Measurements from ENCODE around the gene ATG4B. TPM values are rescaled to one million over a fixed set of nuclear protein-coding genes. Genes with fewer than 3 reads are reported as not detected.

Gene ATG4B
- total RNA-seq, 1 donor from 2014 or later, result 83.2 TPM

GRCh38 chr2:241665731-241666440 lies 28.4 kb downstream of the ATG4B start:
- H3K79me2 ChIP-seq (ENCODE audit: insufficient read depth, low read length), result no peaks in the 10 kb centered on the region
- H3K4me1 Mint-ChIP-seq (ENCODE audit: low read depth, unreplicated experiment), result peaks cover 17% of the 10 kb centered on the region
- no peaks in the 10 kb centered on the region for H3K9me3 ChIP-seq (ENCODE audit: insufficient read depth, low read depth, low read length)
- peak overlapping the region; percentile 31 for H3K4me3 ChIP-seq (ENCODE audit: insufficient read depth, low read depth, low read length)
- no peak for FAIRE-seq
- peak overlapping the region; percentile 1 for H3K4me3 Mint-ChIP-seq (ENCODE audit: unreplicated experiment)
- no peaks in the 10 kb centered on the region for H3K27me3 Mint-ChIP-seq (ENCODE audit: low read depth, unreplicated experiment)
- H2AFZ ChIP-seq (ENCODE audit: low read depth, low read length), result peak overlapping the region; percentile 71
- peak overlapping the region; percentile 83 for H3K9ac ChIP-seq (ENCODE audit: low read length)
- DNase-seq (ENCODE audit: low read depth), result peak; percentile 25
- no peaks in the 10 kb centered on the region for H3K27me3 ChIP-seq (ENCODE audit: insufficient read depth, low read length)
- TF ChIP-seq EZH2 (IDR thresholded peaks at IDR 0.05; ENCODE audit: insufficient read depth, low read length), result no peak
- TF ChIP-seq, protein P1, sequence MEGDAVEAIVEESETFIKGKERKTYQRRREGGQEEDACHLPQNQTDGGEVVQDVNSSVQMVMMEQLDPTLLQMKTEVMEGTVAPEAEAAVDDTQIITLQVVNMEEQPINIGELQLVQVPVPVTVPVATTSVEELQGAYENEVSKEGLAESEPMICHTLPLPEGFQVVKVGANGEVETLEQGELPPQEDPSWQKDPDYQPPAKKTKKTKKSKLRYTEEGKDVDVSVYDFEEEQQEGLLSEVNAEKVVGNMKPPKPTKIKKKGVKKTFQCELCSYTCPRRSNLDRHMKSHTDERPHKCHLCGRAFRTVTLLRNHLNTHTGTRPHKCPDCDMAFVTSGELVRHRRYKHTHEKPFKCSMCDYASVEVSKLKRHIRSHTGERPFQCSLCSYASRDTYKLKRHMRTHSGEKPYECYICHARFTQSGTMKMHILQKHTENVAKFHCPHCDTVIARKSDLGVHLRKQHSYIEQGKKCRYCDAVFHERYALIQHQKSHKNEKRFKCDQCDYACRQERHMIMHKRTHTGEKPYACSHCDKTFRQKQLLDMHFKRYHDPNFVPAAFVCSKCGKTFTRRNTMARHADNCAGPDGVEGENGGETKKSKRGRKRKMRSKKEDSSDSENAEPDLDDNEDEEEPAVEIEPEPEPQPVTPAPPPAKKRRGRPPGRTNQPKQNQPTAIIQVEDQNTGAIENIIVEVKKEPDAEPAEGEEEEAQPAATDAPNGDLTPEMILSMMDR (IDR thresholded peaks at IDR 0.05; ENCODE audit: insufficient read depth, low read depth, low read length), result no peak
- H3K9me3 Mint-ChIP-seq (ENCODE audit: unreplicated experiment), result no peaks in the 10 kb centered on the region
- peaks cover 27% of the 10 kb centered on the region for H3K4me1 ChIP-seq (ENCODE audit: insufficient read depth, low read length)
- peak overlapping the region; percentile 88 for H3K27ac Mint-ChIP-seq (ENCODE audit: unreplicated experiment)
- peaks cover 5% of the 10 kb centered on the region for H3K36me3 Mint-ChIP-seq (ENCODE audit: low read depth, unreplicated experiment)
- H3K4me2 ChIP-seq (ENCODE audit: low read length), result peak overlapping the region; percentile 78
- peaks cover 9% of the 10 kb centered on the region for H4K20me1 ChIP-seq (ENCODE audit: insufficient read depth, low read length)
- H3K36me3 ChIP-seq (ENCODE audit: insufficient read depth, low read length), result peaks cover 2% of the 10 kb centered on the region
- peak overlapping the region; percentile 94 for H3K27ac ChIP-seq (ENCODE audit: low read depth, low read length)

- TF ChIP-seq EZH2 (IDR thresholded peaks at IDR 0.05; ENCODE audit: insufficient read depth, low read length), result no peak
- TF ChIP-seq, protein P1 (IDR thresholded peaks at IDR 0.05; ENCODE audit: insufficient read depth, low read depth, low read length), result no peak
- Histone ChIP-seq H2AFZ (ENCODE audit: low read depth, low read length) (peak overlapping the region; percentile 16), H3K9me3 (ENCODE audit: insufficient read depth, low read depth, low read length) (no peaks in the 10 kb centered on the region), H4K20me1 (ENCODE audit: insufficient read depth, low read length) (peaks cover 6% of the 10 kb centered on the region), H3K27me3 (ENCODE audit: insufficient read depth, low read length) (no peaks in the 10 kb centered on the region), H3K4me3 (ENCODE audit: insufficient read depth, low read depth, low read length) (no peak overlapping the region), H3K79me2 (ENCODE audit: insufficient read depth, low read length) (no peaks in the 10 kb centered on the region), H3K9ac (ENCODE audit: low read length) (peak overlapping the region; percentile 83), H3K4me1 (ENCODE audit: insufficient read depth, low read length) (peaks cover 27% of the 10 kb centered on the region), H3K36me3 (ENCODE audit: insufficient read depth, low read length) (peaks cover 2% of the 10 kb centered on the region), H3K27ac (ENCODE audit: low read depth, low read length) (peak overlapping the region; percentile 29), H3K4me2 (ENCODE audit: low read length) (peak overlapping the region; percentile 78)
- Mint-ChIP-seq H3K4me1 (ENCODE audit: low read depth, unreplicated experiment) (peaks cover 17% of the 10 kb centered on the region), H3K4me3 (ENCODE audit: unreplicated experiment) (no peak overlapping the region), H3K9me3 (ENCODE audit: unreplicated experiment) (no peaks in the 10 kb centered on the region), H3K27ac (ENCODE audit: unreplicated experiment) (no peak overlapping the region), H3K36me3 (ENCODE audit: low read depth, unreplicated experiment) (peaks cover 4% of the 10 kb centered on the region), H3K27me3 (ENCODE audit: low read depth, unreplicated experiment) (no peaks in the 10 kb centered on the region)
- no peak for FAIRE-seq
- peak; percentile 56 for DNase-seq (ENCODE audit: low read depth)
Measured at GRCh38 chr2:241666627-241667400, 29.3 kb downstream of the ATG4B start.
